B cell (primary cell): Measurements from ENCODE around the gene NGDN.

Experiments used
- CTCF ChIP-seq: fragments of 200-600 bp; IDR thresholded peaks from one replicate; pipeline ENCODE4 v1.8.0; 2022; ENCODE audit warnings: antibody characterized with exemption, mild to moderate bottlenecking
- EZH2 ChIP-seq: IDR thresholded peaks from 2 replicates; pipeline ENCODE4 v1.6.1; 2012; ENCODE audit warnings: borderline replicate concordance, low read depth, mild to moderate bottlenecking, moderate library complexity, low read length; ENCODE audit not compliant: insufficient read depth, poor library complexity, severe bottlenecking

- TF ChIP-seq CTCF (no peak), EZH2 (no peak)
These were observed 8.5 kb upstream of the NGDN start for GRCh38 chr14:23460960-23461359.
